Panc1 (cell line): ENCODE data around the gene AOAH. TPM values are rescaled to one million over a fixed set of nuclear protein-coding genes. Genes with fewer than 3 reads are reported as not detected.
A peak's percentile ranks its signal among the peaks of the same experiment; 100 is the strongest.

Experiments
- ATAC-seq: fragments of 200-7000 bp; cut with Tn5 transposase; 2 replicates; pipeline ENCODE4 v1.9.1; 2020; ENCODE audit warnings: mild to moderate bottlenecking, moderate library complexity
- BruUV-seq: library from RNA; stranded (reverse); fragments of 400-500 nt; replicated peaks from 2 replicates; lab custom pipeline; 2021; lab: Mats Ljungman, UMichigan
- CTCF ChIA-PET: fragments of 300-600 bp; sonication (Branson Sonifier 250); formaldehyde crosslinking; loops from one replicate; lab custom pipeline; 2022; ENCODE audit warnings: antibody characterized with exemption; lab: Charles Lee
- POLR2A ChIA-PET: fragments of 300-600 bp; sonication (Branson Sonifier 250); formaldehyde crosslinking; loops from one replicate; lab custom pipeline; 2022; ENCODE audit warnings: antibody characterized with exemption; lab: Charles Lee
- DNase-seq: peaks from one replicate; pipeline ENCODE4 v3.0.0-alpha.2; 2010; ENCODE audit warnings: low read depth, low spot score
- H3K27ac ChIP-seq: 2 replicates; pipeline ENCODE4 v1.5.1; 2011; ENCODE audit warnings: mild to moderate bottlenecking, low read length, inconsistent platforms
- H3K27me3 ChIP-seq: fragments of 200-500 bp; sonication (Bioruptor generic); 2 replicates; pipeline ENCODE4 v1.6.0; 2014; ENCODE audit warnings: low read length, inconsistent platforms; ENCODE audit not compliant: control insufficient read depth, insufficient read depth
- H3K36me3 ChIP-seq: fragments of 200-500 bp; sonication (Bioruptor generic); 2 replicates; pipeline ENCODE4 v1.5.1; 2014; ENCODE audit warnings: inconsistent platforms, mild to moderate bottlenecking, low read length, moderate library complexity; ENCODE audit not compliant: control insufficient read depth, insufficient read depth
- H3K4me1 ChIP-seq: 2 replicates; pipeline ENCODE4 v1.5.1; 2011; ENCODE audit warnings: inconsistent platforms, mild to moderate bottlenecking, low read length, moderate library complexity; ENCODE audit not compliant: control insufficient read depth, insufficient read depth
- H3K4me3 ChIP-seq, 2 experiments: 2 replicates each; pipeline ENCODE4 v1.5.1; 2011 to 2012; ENCODE audit warnings: low read depth in 2 of 2, low read length in 2 of 2, mild to moderate bottlenecking in 2 of 2, inconsistent platforms in 1 of 2, moderate library complexity in 1 of 2
- H3K9me3 ChIP-seq: fragments of 200-500 bp; sonication (Bioruptor generic); 2 replicates; pipeline ENCODE4 v1.5.1; 2014; ENCODE audit warnings: low read depth, mild to moderate bottlenecking, inconsistent platforms, low read length, moderate library complexity; ENCODE audit not compliant: control insufficient read depth, insufficient read depth
- CTCF ChIP-seq: fragments of 450-650 bp; IDR thresholded peaks from 2 replicates; pipeline ENCODE4 v1.5.1; 2017; ENCODE audit warnings: mild to moderate bottlenecking
- POLR2AphosphoS5 ChIP-seq: IDR thresholded peaks from 2 replicates; pipeline ENCODE4 v1.6.1; 2012; ENCODE audit warnings: mild to moderate bottlenecking, low read depth, low read length, moderate library complexity
- SIN3A ChIP-seq: IDR thresholded peaks from 2 replicates; pipeline ENCODE4 v1.6.1; 2012; ENCODE audit warnings: low read depth, mild to moderate bottlenecking, low read length, moderate library complexity, borderline replicate concordance; ENCODE audit not compliant: insufficient read depth
- TCF7L2 ChIP-seq: IDR thresholded peaks from 2 replicates; pipeline ENCODE4 v1.6.1; 2011; ENCODE audit warnings: mild to moderate bottlenecking, low read depth, low read length, inconsistent platforms
- in situ Hi-C: cut with HindIII; loops from 2 replicates; pipeline ENCODE4 v1.10.0; 2016; ENCODE audit warnings: low sequenced_read_pairs, low pct_unique_long_range_greater_than_20kb
- intact Hi-C: fragments of 100-400 bp; cut with micrococcal nuclease; formaldehyde crosslinking; loops from one replicate; pipeline ENCODE4 v1.10.0; 2022; ENCODE audit not compliant: unreplicated experiment
- total RNA-seq: library from RNA; stranded (reverse); gene quantifications from one replicate; pipeline ENCODE4 v1.2.1, GENCODE V29; 2021; ENCODE audit not compliant: unreplicated experiment
- TF ChIP-seq, protein P1 (sequence below), 2 experiments: IDR thresholded peaks; 2 replicates each; pipeline ENCODE4 v1.6.1; 2011 to 2012; ENCODE audit warnings: low read depth in 2 of 2, control low read depth in 1 of 2, low read length in 1 of 2, mild to moderate bottlenecking in 1 of 2, moderate library complexity in 1 of 2; ENCODE audit not compliant: insufficient read depth in 1 of 2

The AOAH gene
- total RNA-seq, 1 experiment from 2014 or later: 0.31 TPM

DNA sequence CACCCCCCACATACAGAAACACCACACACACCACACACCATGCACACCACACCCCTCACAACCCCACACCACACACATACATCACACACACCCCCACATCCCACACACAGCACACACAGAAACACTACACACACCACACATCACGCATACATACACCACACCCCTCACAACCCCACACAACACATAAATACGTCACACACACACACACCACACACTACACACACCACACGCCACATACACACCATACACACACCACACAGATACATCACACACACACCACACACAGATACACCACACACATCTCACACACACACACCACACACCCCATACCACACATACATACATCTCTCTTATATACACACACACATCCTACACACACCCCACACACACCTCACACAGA, 208.4 kb downstream of the AOAH start:
- no peaks in the 10 kb centered on the region for H3K9me3 ChIP-seq
- intact Hi-C loops (no loop called here), in situ Hi-C loops (no loop called here)
- CTCF ChIA-PET: no interaction called here
- DNase-seq: no peak
- H3K4me1 ChIP-seq: peaks cover 6% of the 10 kb centered on the region
- BruUV-seq: no TSS peak
- POLR2A ChIA-PET: no interaction called here
- TF ChIP-seq, protein P1, sequence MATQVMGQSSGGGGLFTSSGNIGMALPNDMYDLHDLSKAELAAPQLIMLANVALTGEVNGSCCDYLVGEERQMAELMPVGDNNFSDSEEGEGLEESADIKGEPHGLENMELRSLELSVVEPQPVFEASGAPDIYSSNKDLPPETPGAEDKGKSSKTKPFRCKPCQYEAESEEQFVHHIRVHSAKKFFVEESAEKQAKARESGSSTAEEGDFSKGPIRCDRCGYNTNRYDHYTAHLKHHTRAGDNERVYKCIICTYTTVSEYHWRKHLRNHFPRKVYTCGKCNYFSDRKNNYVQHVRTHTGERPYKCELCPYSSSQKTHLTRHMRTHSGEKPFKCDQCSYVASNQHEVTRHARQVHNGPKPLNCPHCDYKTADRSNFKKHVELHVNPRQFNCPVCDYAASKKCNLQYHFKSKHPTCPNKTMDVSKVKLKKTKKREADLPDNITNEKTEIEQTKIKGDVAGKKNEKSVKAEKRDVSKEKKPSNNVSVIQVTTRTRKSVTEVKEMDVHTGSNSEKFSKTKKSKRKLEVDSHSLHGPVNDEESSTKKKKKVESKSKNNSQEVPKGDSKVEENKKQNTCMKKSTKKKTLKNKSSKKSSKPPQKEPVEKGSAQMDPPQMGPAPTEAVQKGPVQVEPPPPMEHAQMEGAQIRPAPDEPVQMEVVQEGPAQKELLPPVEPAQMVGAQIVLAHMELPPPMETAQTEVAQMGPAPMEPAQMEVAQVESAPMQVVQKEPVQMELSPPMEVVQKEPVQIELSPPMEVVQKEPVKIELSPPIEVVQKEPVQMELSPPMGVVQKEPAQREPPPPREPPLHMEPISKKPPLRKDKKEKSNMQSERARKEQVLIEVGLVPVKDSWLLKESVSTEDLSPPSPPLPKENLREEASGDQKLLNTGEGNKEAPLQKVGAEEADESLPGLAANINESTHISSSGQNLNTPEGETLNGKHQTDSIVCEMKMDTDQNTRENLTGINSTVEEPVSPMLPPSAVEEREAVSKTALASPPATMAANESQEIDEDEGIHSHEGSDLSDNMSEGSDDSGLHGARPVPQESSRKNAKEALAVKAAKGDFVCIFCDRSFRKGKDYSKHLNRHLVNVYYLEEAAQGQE (IDR thresholded peaks at IDR 0.05; ENCODE audit: insufficient read depth in 1 of 2, low read depth in 2 of 2, low read length in 1 of 2): no peak
- no peak for TF ChIP-seq TCF7L2
- no peak for TF ChIP-seq CTCF
- no peak for TF ChIP-seq SIN3A
- TF ChIP-seq POLR2AphosphoS5: no peak
- H3K4me3 ChIP-seq: no peak overlapping the region
- H3K27ac ChIP-seq: peak overlapping the region; percentile 2
- ATAC-seq: no peak
- H3K36me3 ChIP-seq: no peaks in the 10 kb centered on the region
- H3K27me3 ChIP-seq: no peaks in the 10 kb centered on the region

DNA sequence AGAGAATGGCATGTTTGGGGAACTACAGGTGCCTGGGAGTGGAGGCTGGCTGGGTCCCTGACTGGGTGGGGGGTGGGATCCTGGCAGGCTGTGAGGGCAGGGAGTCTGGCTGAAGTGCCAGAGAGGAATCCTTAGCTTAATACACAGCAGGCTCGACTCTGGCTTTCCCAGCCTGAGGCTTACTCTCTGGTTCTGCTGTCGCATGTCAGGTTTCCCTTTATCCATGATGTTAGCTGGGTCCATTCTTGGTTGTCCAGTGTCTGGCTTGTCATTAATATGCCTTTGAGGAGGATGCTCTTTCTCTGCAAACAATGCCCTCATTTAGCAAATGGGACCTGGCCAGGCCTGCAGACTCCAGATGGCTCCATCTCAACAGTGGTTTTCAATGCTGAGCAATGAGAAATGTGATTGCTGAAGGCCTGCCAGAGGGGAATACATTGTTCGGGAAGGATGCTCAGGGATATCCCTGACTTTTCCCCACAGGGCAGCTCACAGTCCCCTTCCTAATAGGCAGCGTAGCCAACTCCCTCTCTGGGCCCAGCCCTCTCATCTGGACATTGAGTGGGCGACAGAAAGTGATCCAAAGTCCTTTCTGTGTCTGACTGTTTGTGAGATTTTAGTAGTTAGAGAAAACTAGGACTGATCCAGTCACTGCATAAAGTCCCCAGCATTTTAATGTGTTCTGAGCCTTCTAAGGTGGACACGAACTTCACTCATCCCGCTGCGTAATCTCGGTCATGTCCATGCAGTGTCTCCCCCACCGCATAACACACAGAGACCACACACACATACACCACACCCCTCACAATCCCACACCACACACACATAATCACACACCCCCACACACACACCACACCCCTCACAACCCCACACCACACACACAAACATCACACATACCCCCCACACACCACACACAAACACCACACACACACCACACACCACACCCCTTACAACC, 209.7 kb downstream of the AOAH start:
- DNase-seq (no peak), ATAC-seq (peak; percentile 66)
- CTCF ChIA-PET: no interaction called here
- peaks cover 6% of the 10 kb centered on the region for H3K4me1 ChIP-seq
- in situ Hi-C loops (no loop called here), intact Hi-C loops (no loop called here)
- no peak overlapping the region for H3K4me3 ChIP-seq
- H3K27me3 ChIP-seq: no peaks in the 10 kb centered on the region
- no TSS peak for BruUV-seq
- TF ChIP-seq TCF7L2 (no peak), CTCF (no peak), SIN3A (no peak), POLR2AphosphoS5 (no peak)
- TF ChIP-seq, protein P1 (IDR thresholded peaks at IDR 0.05; ENCODE audit: insufficient read depth in 1 of 2, low read depth in 2 of 2, low read length in 1 of 2): no peak
- POLR2A ChIA-PET: no interaction called here
- peak overlapping the region; percentile 1; the same call in 1 of the 2 replicates for H3K27ac ChIP-seq
- H3K9me3 ChIP-seq: no peaks in the 10 kb centered on the region
- H3K36me3 ChIP-seq: no peaks in the 10 kb centered on the region
